Parietal lobe (tissue), 1 donor: ENCODE data around the gene DRGX. TPM values are rescaled to one million over a fixed set of nuclear protein-coding genes. Genes with fewer than 3 reads are reported as not detected.

ENCODE experiments used
- total RNA-seq: library from RNA; depleted of rRNA; stranded (reverse); fragments of >200 nt; gene quantifications from one replicate; pipeline ENCODE4 v1.2.3, GENCODE V29; 2014

DRGX gene
- not detected for total RNA-seq

DNA sequence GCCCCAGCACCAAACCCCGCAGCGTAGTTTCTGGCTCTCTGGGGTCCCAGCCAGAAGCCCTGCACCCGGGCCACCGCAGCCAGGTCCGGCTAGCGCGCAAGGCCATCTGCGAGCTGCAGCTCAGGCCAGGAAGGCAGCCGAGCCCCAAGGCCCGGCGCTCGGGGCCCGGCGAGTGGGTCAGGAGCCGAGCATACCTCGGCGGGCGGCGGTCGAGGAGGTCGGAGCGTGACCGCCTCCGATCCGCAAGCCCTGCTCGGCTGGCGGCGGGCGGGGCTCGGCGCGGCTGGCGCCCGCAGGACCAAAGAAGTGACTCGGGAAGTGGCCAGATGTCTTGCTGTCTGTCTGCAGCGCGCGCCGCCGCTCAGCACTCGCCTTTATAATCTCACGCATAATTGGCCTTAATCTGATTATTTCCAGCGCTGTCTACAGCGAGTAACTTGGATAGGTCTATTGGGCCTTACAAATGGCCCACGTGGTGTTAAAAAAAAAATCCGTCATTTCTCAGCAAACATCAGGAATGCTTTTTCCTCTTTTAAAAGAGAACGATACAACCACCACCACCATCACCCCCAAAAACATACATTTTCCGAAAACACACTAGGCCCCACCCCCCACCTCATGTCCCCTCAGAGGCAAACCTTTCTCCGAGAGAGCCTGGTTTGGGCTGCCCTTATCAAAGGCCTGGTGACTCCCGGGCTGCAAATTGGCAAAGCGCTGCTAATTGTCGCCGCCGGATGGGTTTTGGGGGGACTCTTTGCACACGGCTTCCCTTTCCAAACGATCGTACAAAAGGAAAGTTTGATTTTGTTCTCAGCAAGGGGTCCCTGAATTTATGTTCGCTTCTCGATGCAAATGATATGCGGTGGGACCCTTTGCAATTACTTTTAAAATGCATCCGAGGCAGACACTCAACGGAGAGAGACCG is at the start of gene DRGX:
Gene DRGX (minus strand): TSS at position 349 of the 925 bp plus-strand sequence. CDS start 649 bp downstream, outside the sequence.

Other genes starting within 250 kb of the DRGX start
- gene TMEM273, start 207.7 kb downstream of the DRGX start, total RNA-seq: 1.6 TPM
- not detected for gene C10orf71, start 96.9 kb downstream of the DRGX start, total RNA-seq
- 44.4 TPM for gene ERCC6, start 143.0 kb upstream of the DRGX start, total RNA-seq
- not detected for gene SLC18A3, start 214.2 kb upstream of the DRGX start, total RNA-seq
- 0.63 TPM for gene CHAT, start 217.9 kb upstream of the DRGX start, total RNA-seq